Smooth muscle cell (in vitro differentiated cells): Measurements from ENCODE around the gene NDOR1. TPM values are rescaled to one million over a fixed set of nuclear protein-coding genes. Genes with fewer than 3 reads are reported as not detected.

ENCODE experiments used
- DNase-seq: peaks from one replicate; lab custom pipeline; 2025; ENCODE audit not compliant: unreplicated experiment; lab: John Stamatoyannopoulos, UW
- H2AFZ ChIP-seq: fragments of 200-600 bp; sonication (generic); 2 replicates; pipeline ENCODE4 v1.6.0; 2016; ENCODE audit warnings: antibody characterized with exemption, low read depth, mild to moderate bottlenecking
- H3F3A ChIP-seq: fragments of 200-600 bp; sonication (generic); 2 replicates; pipeline ENCODE4 v1.6.0; 2017; ENCODE audit warnings: antibody characterized with exemption, low read depth
- H3K27ac ChIP-seq: fragments of 200-600 bp; sonication (generic); 2 replicates; pipeline ENCODE4 v1.5.1; 2016; ENCODE audit warnings: low read depth, mild to moderate bottlenecking
- H3K27me3 ChIP-seq: fragments of 200-600 bp; sonication (generic); 2 replicates; pipeline ENCODE4 v1.6.1; 2016; ENCODE audit warnings: low read depth, mild to moderate bottlenecking
- H3K36me3 ChIP-seq: fragments of 200-600 bp; sonication (generic); 2 replicates; pipeline ENCODE4 v1.5.1; 2016; ENCODE audit warnings: low read depth
- H3K4me1 ChIP-seq: fragments of 200-600 bp; sonication (generic); 2 replicates; pipeline ENCODE4 v1.5.1; 2016; ENCODE audit warnings: low read depth
- H3K4me2 ChIP-seq: fragments of 200-600 bp; sonication (generic); 2 replicates; pipeline ENCODE4 v1.6.0; 2016; ENCODE audit warnings: mild to moderate bottlenecking
- H3K4me3 ChIP-seq: fragments of 200-600 bp; sonication (generic); 2 replicates; pipeline ENCODE4 v1.5.1; 2016; ENCODE audit warnings: mild to moderate bottlenecking
- H3K79me2 ChIP-seq: fragments of 200-600 bp; sonication (generic); 2 replicates; pipeline ENCODE4 v1.6.0; 2016; ENCODE audit warnings: low read depth, mild to moderate bottlenecking
- H3K9ac ChIP-seq: fragments of 200-600 bp; sonication (generic); 2 replicates; pipeline ENCODE4 v1.6.0; 2016; ENCODE audit warnings: low read depth
- H3K9me3 ChIP-seq: fragments of 200-600 bp; sonication (generic); replicated peaks from 2 replicates; pipeline ENCODE4 v1.5.1; 2016; ENCODE audit warnings: low read depth
- H4K20me1 ChIP-seq: fragments of 200-600 bp; sonication (generic); 2 replicates; pipeline ENCODE4 v1.6.0; 2016; ENCODE audit warnings: low read depth
- CTCF ChIP-seq: fragments of 200-600 bp; sonication (generic); IDR thresholded peaks from 2 replicates; pipeline ENCODE4 v1.5.1; 2017; ENCODE audit warnings: borderline replicate concordance, mild to moderate bottlenecking, antibody characterized with exemption; ENCODE audit not compliant: insufficient read depth, poor library complexity, severe bottlenecking
- WGBS: methylation state at CpG from one replicate; pipeline ENCODE4 v1.1.7; 2016; ENCODE audit warnings: low lambda C conversion rate; 5-methylcytosine and 5-hydroxymethylcytosine counted together
- polyA plus RNA-seq: library from polyadenylated mRNA; unstranded; fragments of >200 nt; fragmentation: Nextera tagmentation; extraction: Ambion mirVana; gene quantifications from 2 replicates; pipeline ENCODE4 v1.2.1, GENCODE V29; 2016
- total RNA-seq: library from RNA; depleted of rRNA; stranded (reverse); fragments of >200 nt; gene quantifications from 2 replicates; pipeline ENCODE4 v1.2.3, GENCODE V29; 2014

Gene NDOR1
- total and polyA plus RNA-seq, 2 experiments from 2014 or later, result 6.5 to 7.7 TPM

- Histone ChIP-seq H3K9me3 (no peaks in the 10 kb centered on the region), H3K4me1 (peaks cover 8% of the 10 kb centered on the region), H3K4me3 (no peak overlapping the region), H3K27me3 (no peaks in the 10 kb centered on the region), H2AFZ (no peak overlapping the region), H3F3A (no peaks in the 10 kb centered on the region), H3K27ac (peak overlapping the region; percentile 52), H4K20me1 (no peaks in the 10 kb centered on the region), H3K9ac (no peak overlapping the region), H3K36me3 (no peaks in the 10 kb centered on the region), H3K4me2 (no peak overlapping the region), H3K79me2 (no peaks in the 10 kb centered on the region)
- DNase-seq, result no peak
- WGBS, result 81% methylated on average over 18 of the region's 18 CpGs
- no peak for TF ChIP-seq CTCF
Observed at GRCh38 chr9:137226338-137227053, 21.0 kb downstream of the NDOR1 start.

DNA sequence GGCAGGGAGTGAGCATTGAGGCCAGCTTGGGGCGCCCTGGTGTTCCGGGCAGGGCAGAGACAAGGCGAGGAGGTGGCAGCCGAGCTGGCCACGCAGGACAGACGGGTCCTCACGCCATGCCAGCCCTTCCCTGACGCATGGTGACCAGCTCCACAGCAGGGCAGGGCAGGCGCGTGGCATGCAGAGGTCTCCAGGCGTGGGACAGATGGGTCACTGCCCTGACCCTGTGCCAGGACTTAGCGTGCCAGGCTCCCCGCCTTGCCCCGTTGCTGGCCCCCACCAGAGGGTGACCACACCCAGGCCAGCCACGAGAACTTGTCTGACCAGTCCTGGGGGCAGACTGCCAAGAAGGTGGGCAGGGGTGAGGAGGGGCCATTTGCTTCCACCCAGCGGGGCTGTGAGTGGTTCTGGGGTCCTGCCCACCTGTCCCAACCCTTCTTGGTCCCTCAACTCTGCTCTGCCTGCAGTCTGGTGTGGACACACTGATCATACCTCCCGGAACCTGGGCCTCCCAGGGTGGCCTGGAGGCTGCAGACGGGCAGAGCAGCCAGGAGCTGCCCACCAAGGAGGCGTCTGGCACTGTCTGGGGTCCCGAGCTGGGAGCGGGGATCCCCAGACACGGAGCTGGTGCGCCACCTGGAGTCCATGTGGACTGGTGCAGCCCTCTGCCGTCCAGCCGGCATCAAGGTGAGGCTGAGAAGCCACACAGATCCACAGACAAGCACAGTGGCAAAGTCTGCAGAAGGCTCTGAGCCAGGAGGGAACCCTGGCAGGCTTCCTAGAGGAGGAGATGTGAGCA is 21.8 kb downstream of the NDOR1 start, which contains the start of gene RNF224:
Gene RNF224 (plus strand): TSS at position 449 of the 799 bp plus-strand sequence. CDS start 834 bp downstream, outside the sequence.
- H3K4me2 ChIP-seq, result no peak within 1 kb of the TSS

GRCh38 chr9:137227853-137228505 is 22.5 kb downstream of the NDOR1 start:
- no peak for DNase-seq
- H3K79me2 ChIP-seq, result no peaks in the 10 kb centered on the region
- H3K4me2 ChIP-seq, result no peak overlapping the region
- no peak overlapping the region for H3K27ac ChIP-seq
- no peaks in the 10 kb centered on the region for H3K36me3 ChIP-seq
- no peaks in the 10 kb centered on the region for H3K27me3 ChIP-seq
- H3K9ac ChIP-seq, result no peak overlapping the region
- no peak overlapping the region for H3K4me3 ChIP-seq
- TF ChIP-seq CTCF, result no peak
- no peak overlapping the region for H2AFZ ChIP-seq
- no peaks in the 10 kb centered on the region for H4K20me1 ChIP-seq
- WGBS, result 82% methylated on average over 9 of the region's 18 CpGs
- no peaks in the 10 kb centered on the region for H3F3A ChIP-seq
- no peaks in the 10 kb centered on the region for H3K9me3 ChIP-seq
- peaks cover under 1% of the 10 kb centered on the region for H3K4me1 ChIP-seq

More for the DNA sequence above, 21.8 kb downstream of the NDOR1 start, which contains the start of gene RNF224:
- Histone ChIP-seq H2AFZ (no peak within 1 kb of the TSS), H3K9me3 (no peaks in the 10 kb centered on the region), H3K79me2 (no peaks in the 10 kb centered on the region), H3K4me1 (peaks cover 8% of the 10 kb centered on the region), H3K27me3 (no peaks in the 10 kb centered on the region), H4K20me1 (no peaks in the 10 kb centered on the region), H3K9ac (no peak within 1 kb of the TSS), H3K36me3 (no peaks in the 10 kb centered on the region), H3F3A (no peaks in the 10 kb centered on the region), H3K4me3 (no peak within 1 kb of the TSS), H3K27ac (peak within 1 kb of the TSS; percentile 52)
- 58% methylated on average over 24 of the region's 25 CpGs for WGBS
- DNase-seq, result peak; percentile 17
- TF ChIP-seq CTCF, result peak; percentile 79
